Endothelial cell of umbilical vein (primary cell): ENCODE results near the gene LRFN3. TPM values are rescaled to one million over a fixed set of nuclear protein-coding genes. Genes with fewer than 3 reads are reported as not detected.

Experiments
- BruUV-seq: library from RNA; stranded (reverse); fragments of 400-500 nt; replicated peaks from 2 replicates; lab custom pipeline; 2021; lab: Mats Ljungman, UMichigan
- CTCF ChIA-PET: fragments of 300-600, 350-600 bp; sonication (Branson Sonifier 250); formaldehyde crosslinking; loops from one replicate; lab custom pipeline; 2021; ENCODE audit warnings: antibody characterized with exemption, inconsistent platforms; lab: Charles Lee
- POLR2A ChIA-PET: fragments of 300-600, 350-600 bp; sonication (Branson Sonifier 250); formaldehyde crosslinking; loops from one replicate; lab custom pipeline; 2021; ENCODE audit warnings: antibody characterized with exemption, inconsistent platforms; lab: Charles Lee
- DNase-seq: peaks from one replicate; pipeline ENCODE4 v3.0.0-alpha.2; 2011; ENCODE audit warnings: low read depth, low spot score
- FAIRE-seq: peaks from 2 replicates; lab custom pipeline; 2011; peaks lifted over from hg19 to GRCh38; lab: Jason Lieb, UNC
- H2AFZ ChIP-seq: 2 replicates; pipeline ENCODE4 v1.6.0; 2012; ENCODE audit warnings: low read depth, low read length, control low read depth, inconsistent platforms
- H3K27ac ChIP-seq: 2 replicates; pipeline ENCODE4 v1.5.1; 2011; ENCODE audit warnings: low read depth, mild to moderate bottlenecking, control low read depth, low read length, moderate library complexity; ENCODE audit not compliant: insufficient read depth
- H3K27me3 ChIP-seq, 2 experiments: 2 replicates each; pipeline versions ENCODE4 v1.6.0 to v1.6.1; 2011; ENCODE audit warnings: low read length in 2 of 2, mixed read lengths in 1 of 2; ENCODE audit not compliant: control insufficient read depth in 2 of 2, insufficient read depth in 2 of 2
- H3K36me3 ChIP-seq, 2 experiments: 2 replicates in 1 of 2; 3 replicates in 1 of 2; pipeline ENCODE4 v1.5.1; 2011; ENCODE audit warnings: low read length in 2 of 2, mild to moderate bottlenecking in 1 of 2, moderate library complexity in 1 of 2; ENCODE audit not compliant: control insufficient read depth in 2 of 2, insufficient read depth in 2 of 2; ENCODE audit errors: extremely low read depth in 1 of 2
- H3K4me1 ChIP-seq: 3 replicates; pipeline ENCODE4 v1.5.1; 2011; ENCODE audit warnings: mild to moderate bottlenecking, low read length; ENCODE audit not compliant: control insufficient read depth, insufficient read depth; ENCODE audit errors: extremely low read depth
- H3K4me2 ChIP-seq: 2 replicates; pipeline ENCODE4 v1.6.1; 2011; ENCODE audit warnings: low read length, control low read depth, mixed read lengths; ENCODE audit not compliant: insufficient read depth
- H3K4me3 ChIP-seq, 3 experiments: fragments of 200-600 bp in 1 of 3; sonication (generic), shearing (Covaris generic) in 1 of 3; replicated peaks in 1 of 3; 2 replicates each; pipeline ENCODE4 v1.5.1; 2011 to 2016; ENCODE audit warnings: control low read depth in 3 of 3, low read length in 3 of 3, mild to moderate bottlenecking in 2 of 3, inconsistent platforms in 1 of 3, low read depth in 1 of 3, moderate library complexity in 1 of 3; ENCODE audit not compliant: insufficient read depth in 1 of 3
- H3K79me2 ChIP-seq: 2 replicates; pipeline ENCODE4 v1.6.0; 2012; ENCODE audit warnings: low read length, inconsistent platforms; ENCODE audit not compliant: control insufficient read depth, insufficient read depth
- H3K9ac ChIP-seq: replicated peaks from 2 replicates; pipeline ENCODE3; 2011; ENCODE audit warnings: low read length, control low read depth; ENCODE audit not compliant: insufficient read depth; ENCODE audit errors: extremely low read depth
- H3K9me1 ChIP-seq: replicated peaks from 3 replicates; pipeline ENCODE4 v1.6.0; 2011; ENCODE audit warnings: mild to moderate bottlenecking, low read length; ENCODE audit not compliant: control insufficient read depth, insufficient read depth; ENCODE audit errors: extremely low read depth
- H3K9me3 ChIP-seq: replicated peaks from 2 replicates; pipeline ENCODE4 v1.5.1; 2012; ENCODE audit warnings: low read length, inconsistent platforms; ENCODE audit not compliant: control insufficient read depth, insufficient read depth
- H4K20me1 ChIP-seq: replicated peaks from 2 replicates; pipeline ENCODE3; 2011; ENCODE audit warnings: mild to moderate bottlenecking, low read length; ENCODE audit not compliant: control insufficient read depth, insufficient read depth; ENCODE audit errors: extremely low read depth
- EZH2 ChIP-seq: IDR thresholded peaks from 2 replicates; pipeline ENCODE4 v1.6.1; 2012; ENCODE audit warnings: borderline replicate concordance, low read depth, mild to moderate bottlenecking, moderate library complexity, low read length, inconsistent platforms; ENCODE audit not compliant: severe bottlenecking
- FOS ChIP-seq: IDR thresholded peaks from 2 replicates; pipeline ENCODE4 v1.6.1; 2011; ENCODE audit warnings: mild to moderate bottlenecking, low read length, moderate library complexity, borderline replicate concordance; ENCODE audit not compliant: insufficient read depth
- GATA2 ChIP-seq: IDR thresholded peaks from 2 replicates; pipeline ENCODE4 v1.7.0; 2011; ENCODE audit warnings: low read depth, mild to moderate bottlenecking, moderate library complexity, mixed read lengths, low read length; ENCODE audit not compliant: insufficient read length, insufficient read depth
- JUN ChIP-seq: IDR thresholded peaks from 2 replicates; pipeline ENCODE4 v1.6.1; 2011; ENCODE audit warnings: borderline replicate concordance, low read depth; ENCODE audit not compliant: insufficient read length, insufficient read depth
- MYC ChIP-seq: IDR thresholded peaks from one replicate; pipeline ENCODE4 v1.6.1; 2011; ENCODE audit warnings: mild to moderate bottlenecking, low read depth, low read length
- POLR2A ChIP-seq: IDR thresholded peaks from 2 replicates; pipeline ENCODE4 v1.6.1; 2012; ENCODE audit warnings: low read depth, mild to moderate bottlenecking, control low read depth, low read length
- POLR2AphosphoS5 ChIP-seq: IDR thresholded peaks from 2 replicates; pipeline ENCODE4 v1.6.1; 2012; ENCODE audit warnings: low read depth, mild to moderate bottlenecking, control low read depth, low read length, moderate library complexity; ENCODE audit not compliant: insufficient read depth
- dilution Hi-C: fragments of 300-500 bp; cut with MboI; formaldehyde crosslinking; loops from one replicate; pipeline ENCODE4 v1.15.0; 2019; ENCODE audit warnings: low sequenced_read_pairs; ENCODE audit not compliant: extremely low pct_ligation_motif_present
- intact Hi-C: fragments of 100-400 bp; cut with micrococcal nuclease; formaldehyde crosslinking; loops from one replicate; pipeline ENCODE4 v1.10.0; 2022
- polyA plus RNA-seq, 4 experiments: library from polyadenylated mRNA; depleted of rRNA in 3 of 4; stranded (reverse) in 3 of 4; unstranded in 1 of 4; fragments of >200 nt; gene quantifications; 2 replicates each; pipeline versions ENCODE4 v1.2.1 to v1.2.3, GENCODE V29; 2011 to 2012; ENCODE audit warnings: missing spikeins in 1 of 4
- total RNA-seq: library from RNA; stranded (reverse); gene quantifications from 2 replicates; pipeline ENCODE4 v1.2.3, GENCODE V29; 2021
- TF ChIP-seq, protein P1 (sequence below), 2 donors: IDR thresholded peaks; 1 replicate in 1 of 2; 2 replicates in 1 of 2; pipeline ENCODE4 v1.5.1; 2011; ENCODE audit warnings: low read length in 2 of 2, mild to moderate bottlenecking in 2 of 2, moderate library complexity in 2 of 2, control low read depth in 1 of 2, inconsistent platforms in 1 of 2, low read depth in 1 of 2; ENCODE audit not compliant: insufficient read depth in 1 of 2; ENCODE audit errors: extremely low read depth in 1 of 2
- TF ChIP-seq, protein P2 (sequence below): IDR thresholded peaks from 2 replicates; pipeline ENCODE4 v1.6.1; 2011; ENCODE audit not compliant: insufficient read depth, insufficient read length

LRFN3 gene
- total and polyA plus RNA-seq, 2 donors (not counting 3 experiments of a cell fraction or from before 2014, with no cell fraction given), result 4.1 to 15.9 TPM

DNA sequence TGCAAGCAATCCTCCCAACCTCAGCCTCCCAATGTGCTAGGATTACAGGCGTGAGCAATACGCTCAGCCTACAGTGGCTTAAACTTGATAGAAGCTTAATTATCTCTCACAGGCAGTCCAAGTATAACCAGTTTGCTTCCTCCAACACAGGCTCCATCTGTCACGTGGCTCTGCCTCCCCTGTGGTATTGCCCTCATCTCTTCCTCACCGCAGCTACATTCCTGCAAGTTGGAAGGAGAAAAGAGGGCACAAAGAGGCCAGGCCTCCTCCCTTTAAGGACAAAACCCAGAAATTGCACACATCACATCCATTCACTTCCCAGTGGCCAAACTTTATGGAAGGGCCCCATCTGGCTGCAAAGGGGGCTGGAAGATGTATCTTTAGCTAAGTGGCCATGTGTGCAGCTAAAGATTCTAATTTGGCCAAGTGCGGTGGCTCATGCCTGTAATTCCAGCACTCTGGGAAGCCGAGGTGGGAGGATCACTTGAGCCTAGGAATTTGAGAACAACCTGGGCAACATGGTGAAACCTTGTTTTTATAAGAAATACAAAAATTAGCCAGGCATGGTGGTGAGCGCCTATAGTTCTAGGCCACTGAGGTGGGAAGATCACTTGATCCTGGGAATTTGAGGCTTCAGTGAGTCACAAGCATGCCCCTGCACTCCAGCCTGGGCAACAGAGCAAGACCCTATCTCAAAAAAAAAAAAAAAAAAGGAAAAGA is 55.7 kb downstream of the LRFN3 start:
- POLR2A ChIA-PET, result no interaction called here
- Histone ChIP-seq H2AFZ (no peak overlapping the region), H3K9me3 (no peaks in the 10 kb centered on the region), H3K27ac (no peak overlapping the region), H3K27me3 (peaks cover 0 to 4% of the 10 kb centered on the region in 2 experiments), H3K4me1 (peaks cover 10% of the 10 kb centered on the region), H3K4me2 (no peak overlapping the region), H3K79me2 (peaks cover 2% of the 10 kb centered on the region), H3K4me3 (no peak overlapping the region), H3K9ac (no peak overlapping the region), H4K20me1 (no peaks in the 10 kb centered on the region), H3K36me3 (no peaks in the 10 kb centered on the region), H3K9me1 (no peaks in the 10 kb centered on the region)
- DNase-seq (no peak), FAIRE-seq (no peak)
- intact Hi-C loops (no loop called here), dilution Hi-C loops (no loop called here)
- CTCF ChIA-PET, result interaction anchor here (0.6 to 1.0 kb wide), 2 partner anchors 10 to 361 kb away, joined by 3 read pairs; no protein-coding TSS in a partner anchor
- BruUV-seq, result no TSS peak
- TF ChIP-seq, protein P1, sequence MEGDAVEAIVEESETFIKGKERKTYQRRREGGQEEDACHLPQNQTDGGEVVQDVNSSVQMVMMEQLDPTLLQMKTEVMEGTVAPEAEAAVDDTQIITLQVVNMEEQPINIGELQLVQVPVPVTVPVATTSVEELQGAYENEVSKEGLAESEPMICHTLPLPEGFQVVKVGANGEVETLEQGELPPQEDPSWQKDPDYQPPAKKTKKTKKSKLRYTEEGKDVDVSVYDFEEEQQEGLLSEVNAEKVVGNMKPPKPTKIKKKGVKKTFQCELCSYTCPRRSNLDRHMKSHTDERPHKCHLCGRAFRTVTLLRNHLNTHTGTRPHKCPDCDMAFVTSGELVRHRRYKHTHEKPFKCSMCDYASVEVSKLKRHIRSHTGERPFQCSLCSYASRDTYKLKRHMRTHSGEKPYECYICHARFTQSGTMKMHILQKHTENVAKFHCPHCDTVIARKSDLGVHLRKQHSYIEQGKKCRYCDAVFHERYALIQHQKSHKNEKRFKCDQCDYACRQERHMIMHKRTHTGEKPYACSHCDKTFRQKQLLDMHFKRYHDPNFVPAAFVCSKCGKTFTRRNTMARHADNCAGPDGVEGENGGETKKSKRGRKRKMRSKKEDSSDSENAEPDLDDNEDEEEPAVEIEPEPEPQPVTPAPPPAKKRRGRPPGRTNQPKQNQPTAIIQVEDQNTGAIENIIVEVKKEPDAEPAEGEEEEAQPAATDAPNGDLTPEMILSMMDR (IDR thresholded peaks at IDR 0.05; ENCODE audit: extremely low read depth in 1 of 2, insufficient read depth in 1 of 2, low read depth in 1 of 2, low read length in 2 of 2), result no peak
- no peak for TF ChIP-seq MYC
- TF ChIP-seq GATA2, result no peak
- TF ChIP-seq, protein P2, sequence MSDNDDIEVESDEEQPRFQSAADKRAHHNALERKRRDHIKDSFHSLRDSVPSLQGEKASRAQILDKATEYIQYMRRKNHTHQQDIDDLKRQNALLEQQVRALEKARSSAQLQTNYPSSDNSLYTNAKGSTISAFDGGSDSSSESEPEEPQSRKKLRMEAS, result no peak
- no peak for TF ChIP-seq JUN
- TF ChIP-seq EZH2, result no peak
- no peak for TF ChIP-seq FOS
- TF ChIP-seq POLR2A, result no peak
- no peak for TF ChIP-seq POLR2AphosphoS5
